SK-N-SH (cell line): Measurements from ENCODE around the gene MUC5AC. TPM values are rescaled to one million over a fixed set of nuclear protein-coding genes. Genes with fewer than 3 reads are reported as not detected.

Experiments used
- CTCF ChIA-PET: fragments of 300-600, 350-600 bp; formaldehyde crosslinking; extraction: SDS; loops from one replicate; lab custom pipeline; 2021; lab: Yijun Ruan, JAX
- POLR2A ChIA-PET: fragments of 350-600 bp; sonication (Branson Sonifier 250); formaldehyde crosslinking; extraction: SDS; loops from one replicate; lab custom pipeline; 2020; ENCODE audit warnings: antibody characterized with exemption, inconsistent platforms; lab: Yijun Ruan, JAX
- DNase-seq: peaks from one replicate; pipeline ENCODE4 v3.0.0; 2012
- H2AFZ ChIP-seq: fragments of 200-600 bp; sonication (generic); 2 replicates; pipeline ENCODE4 v1.8.1; 2016; ENCODE audit warnings: antibody characterized with exemption, mild to moderate bottlenecking, low read depth
- H3F3A ChIP-seq: fragments of 200-600 bp; sonication (generic); replicated peaks from 2 replicates; pipeline ENCODE3; 2016; ENCODE audit warnings: antibody characterized with exemption, mild to moderate bottlenecking; ENCODE audit not compliant: insufficient read depth
- H3K27ac ChIP-seq, 2 experiments: fragments of 200-500 bp in 1 of 2; fragments of 200-600 bp in 1 of 2; sonication (Bioruptor generic) in 1 of 2; sonication (generic), shearing (Covaris generic) in 1 of 2; 2 replicates each; pipeline versions ENCODE4 v1.5.1 to v1.6.1; 2014 to 2016; ENCODE audit warnings: low read depth in 2 of 2, inconsistent platforms in 1 of 2, low read length in 1 of 2, mild to moderate bottlenecking in 1 of 2, mixed read lengths in 1 of 2
- H3K27me3 ChIP-seq: fragments of 200-600 bp; sonication (generic), shearing (Covaris generic); 2 replicates; pipeline ENCODE4 v1.6.1; 2016; ENCODE audit warnings: mixed run types; ENCODE audit not compliant: insufficient read depth
- H3K36me3 ChIP-seq, 2 experiments: fragments of 200-500 bp in 1 of 2; fragments of 200-600 bp in 1 of 2; sonication (Bioruptor generic) in 1 of 2; sonication (generic) in 1 of 2; replicated peaks in 1 of 2; 2 replicates each; pipeline versions ENCODE3 to v1.5.1; 2014 to 2016; ENCODE audit warnings: low read length in 1 of 2, mild to moderate bottlenecking in 1 of 2; ENCODE audit not compliant: insufficient read depth in 2 of 2, control insufficient read depth in 1 of 2
- H3K4me1 ChIP-seq, 2 experiments: fragments of 200-500 bp in 1 of 2; fragments of 200-600 bp in 1 of 2; sonication (Bioruptor generic) in 1 of 2; sonication (generic), shearing (Covaris generic) in 1 of 2; 2 replicates each; pipeline versions ENCODE4 v1.5.1 to v1.6.1; 2014 to 2016; ENCODE audit warnings: low read depth in 1 of 2, low read length in 1 of 2, mixed run types in 1 of 2; ENCODE audit not compliant: insufficient read depth in 2 of 2, control insufficient read depth in 1 of 2
- H3K4me2 ChIP-seq: fragments of 200-600 bp; sonication (generic), shearing (Covaris generic); 2 replicates; pipeline ENCODE4 v1.6.1; 2017; ENCODE audit warnings: mixed run types
- H3K4me3 ChIP-seq, 2 experiments: fragments of 200-500 bp in 1 of 2; fragments of 200-600 bp in 1 of 2; sonication (Bioruptor generic) in 1 of 2; sonication (generic), shearing (Covaris generic) in 1 of 2; 2 replicates each; pipeline versions ENCODE4 v1.5.1 to v1.8.1; 2014 to 2016; ENCODE audit warnings: low read depth in 2 of 2, inconsistent platforms in 1 of 2, low read length in 1 of 2, mild to moderate bottlenecking in 1 of 2, mixed read lengths in 1 of 2, moderate library complexity in 1 of 2
- H3K79me2 ChIP-seq: fragments of 200-600 bp; sonication (generic); 2 replicates; pipeline ENCODE4 v1.8.1; 2017; ENCODE audit warnings: mild to moderate bottlenecking; ENCODE audit not compliant: insufficient read depth
- H3K9ac ChIP-seq: fragments of 200-600 bp; sonication (generic); 2 replicates; pipeline ENCODE4 v1.6.1; 2017; ENCODE audit warnings: mixed run types
- H3K9me2 ChIP-seq: fragments of 200-600 bp; sonication (generic); 2 replicates; pipeline ENCODE4 v1.6.1; 2017; ENCODE audit warnings: mixed run types
- H3K9me3 ChIP-seq: fragments of 200-600 bp; sonication (generic); 2 replicates; pipeline ENCODE4 v1.6.1; 2017; ENCODE audit warnings: mixed run types, mild to moderate bottlenecking, moderate library complexity
- H4K20me1 ChIP-seq: fragments of 200-600 bp; sonication (generic); 2 replicates; pipeline ENCODE4 v1.6.1; 2017; ENCODE audit warnings: mild to moderate bottlenecking, mixed run types; ENCODE audit not compliant: insufficient read depth
- FOXM1 ChIP-seq: IDR thresholded peaks from 2 replicates; pipeline ENCODE4 v1.4.0; 2012; ENCODE audit warnings: low read depth, mild to moderate bottlenecking
- GATA2 ChIP-seq: sonication (generic); formaldehyde crosslinking; IDR thresholded peaks from 2 replicates; pipeline ENCODE4 v1.5.0; 2020; ENCODE audit warnings: mild to moderate bottlenecking, missing genetic modification reagents
- JUND ChIP-seq: IDR thresholded peaks from 2 replicates; pipeline ENCODE4 v1.4.0; 2012
- NFIC ChIP-seq: IDR thresholded peaks from 2 replicates; pipeline ENCODE4 v1.4.0; 2012; ENCODE audit warnings: borderline replicate concordance
- POLR2AphosphoS5 ChIP-seq: IDR thresholded peaks from 2 replicates; pipeline ENCODE4 v1.6.1; 2012; ENCODE audit warnings: low read depth, low read length
- USF1 ChIP-seq: IDR thresholded peaks from 2 replicates; pipeline ENCODE4 v1.4.0; 2012; ENCODE audit warnings: low read depth, borderline replicate concordance
- WGBS: methylation state at CpG from one replicate; pipeline ENCODE4 v1.1.6; 2017; ENCODE audit warnings: low lambda C conversion rate; 5-methylcytosine and 5-hydroxymethylcytosine counted together
- polyA plus RNA-seq, 3 experiments: library from polyadenylated mRNA; depleted of rRNA; stranded (reverse); fragments of >200 nt; gene quantifications; 2 replicates each; pipeline ENCODE4 v1.2.3, GENCODE V29; 2012
- TF ChIP-seq, protein P1 (sequence below): fragments of 150-350 bp; IDR thresholded peaks from 2 replicates; pipeline ENCODE4 v1.6.1; 2016; ENCODE audit warnings: mild to moderate bottlenecking, low read depth, low read length

Gene MUC5AC
- polyA plus RNA-seq, 1 of the 3 experiments (the other 2 are of a cell fraction), result not detected

DNA sequence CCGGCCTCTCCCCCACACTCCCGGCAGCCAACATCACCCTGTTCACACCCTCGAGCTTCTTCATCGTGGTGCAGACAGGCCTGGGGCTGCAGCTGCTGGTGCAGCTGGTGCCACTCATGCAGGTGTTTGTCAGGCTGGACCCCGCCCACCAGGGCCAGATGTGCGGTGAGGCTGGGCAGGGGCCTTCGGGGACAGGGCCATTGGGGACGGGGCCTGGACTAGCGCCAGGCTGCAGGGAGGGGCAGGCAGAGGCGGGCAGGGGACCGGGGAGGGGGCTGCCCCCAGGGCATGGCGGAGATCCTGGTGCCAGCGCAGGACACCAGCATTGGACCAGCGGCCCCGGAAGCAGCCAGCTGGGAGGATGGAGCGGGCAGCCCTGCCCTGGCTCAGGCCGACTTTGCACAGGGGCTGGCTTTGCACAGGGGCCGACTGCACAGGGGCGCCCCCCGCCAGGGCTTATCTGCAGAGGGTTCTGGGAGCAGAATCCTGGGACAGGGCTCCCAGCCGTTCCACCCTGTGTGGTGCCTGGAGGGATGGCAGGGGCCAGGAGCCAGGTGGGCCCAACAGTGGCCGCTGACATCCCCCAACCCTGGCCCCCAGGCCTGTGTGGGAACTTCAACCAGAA lies 73.8 kb downstream of the MUC5AC start:
- peak; percentile 84 for DNase-seq
- H3K27me3 ChIP-seq, result no peaks in the 10 kb centered on the region
- no peak overlapping the region for H2AFZ ChIP-seq
- no peaks in the 10 kb centered on the region for H3K79me2 ChIP-seq
- TF ChIP-seq POLR2AphosphoS5 (no peak), JUND (no peak)
- peaks cover 0 to 2% of the 10 kb centered on the region in 2 experiments; a peak in 1 of 4 replicates for H3K4me1 ChIP-seq
- no peaks in the 10 kb centered on the region for H3K36me3 ChIP-seq
- no peak overlapping the region for H3K4me2 ChIP-seq
- no peak overlapping the region for H3K27ac ChIP-seq
- no peaks in the 10 kb centered on the region for H3K9me2 ChIP-seq
- no peaks in the 10 kb centered on the region for H3K9me3 ChIP-seq
- CTCF ChIA-PET, result interaction anchor here (1.0 to 1.7 kb wide), 2 partner anchors 29 to 316 kb away, joined by 3 to 7 read pairs; no protein-coding TSS in a partner anchor
- no peak overlapping the region for H3K9ac ChIP-seq
- H3K4me3 ChIP-seq, result no peak overlapping the region
- POLR2A ChIA-PET, result no interaction called here
- 9% methylated on average over 13 of the region's 22 CpGs for WGBS
- no peaks in the 10 kb centered on the region for H4K20me1 ChIP-seq
- no peaks in the 10 kb centered on the region for H3F3A ChIP-seq

DNA sequence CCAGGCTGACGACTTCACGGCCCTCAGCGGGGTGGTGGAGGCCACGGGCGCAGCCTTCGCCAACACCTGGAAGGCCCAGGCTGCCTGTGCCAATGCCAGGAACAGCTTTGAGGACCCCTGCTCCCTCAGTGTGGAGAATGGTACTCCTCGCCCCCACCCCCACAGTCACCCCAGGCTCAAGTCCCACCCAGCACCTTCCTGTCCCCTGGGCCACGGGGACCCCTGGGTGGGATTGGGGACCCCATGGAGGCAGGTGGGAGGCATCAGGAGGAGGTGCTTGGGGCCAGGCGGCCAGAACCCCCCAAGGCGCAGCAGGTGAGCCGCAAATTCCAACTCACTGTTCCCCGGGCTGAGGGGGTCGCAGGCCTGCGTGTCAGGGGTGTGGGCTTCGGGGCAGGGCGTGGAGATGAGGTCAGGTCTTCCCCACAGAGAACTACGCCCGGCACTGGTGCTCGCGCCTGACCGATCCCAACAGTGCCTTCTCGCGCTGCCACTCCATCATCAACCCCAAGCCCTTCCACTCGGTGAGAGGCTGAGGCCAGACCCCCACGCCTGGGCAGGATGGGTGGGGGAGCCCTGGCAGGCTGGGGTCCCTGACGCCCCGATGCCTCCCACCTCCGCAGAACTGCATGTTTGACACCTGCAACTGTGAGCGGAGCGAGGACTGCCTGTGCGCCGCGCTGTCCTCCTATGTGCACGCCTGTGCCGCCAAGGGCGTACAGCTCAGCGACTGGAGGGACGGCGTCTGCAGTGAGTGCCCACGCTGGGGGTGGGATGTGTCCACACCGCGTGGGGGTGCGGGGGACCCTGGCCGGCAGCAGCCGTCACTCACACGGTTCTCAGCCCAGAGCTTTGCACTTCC lies 74.5 kb downstream of the MUC5AC start:
- ChIA-PET CTCF (interaction anchor here (0.6 to 1.1 kb wide), 3 partner anchors 10 to 1170 kb away, joined by 3 read pairs; no protein-coding TSS in a partner anchor), POLR2A (no interaction called here)
- no peak for DNase-seq

More for the DNA sequence above, 74.5 kb downstream of the MUC5AC start:
- WGBS, result 72% methylated on average over 36 of the region's 46 CpGs
- Histone ChIP-seq H3K27me3 (no peaks in the 10 kb centered on the region), H3K79me2 (no peaks in the 10 kb centered on the region), H4K20me1 (no peaks in the 10 kb centered on the region), H2AFZ (no peak overlapping the region), H3K4me2 (no peak overlapping the region), H3K36me3 (no peaks in the 10 kb centered on the region), H3K27ac (no peak overlapping the region), H3K4me3 (no peak overlapping the region), H3F3A (no peaks in the 10 kb centered on the region), H3K9ac (no peak overlapping the region), H3K9me3 (no peaks in the 10 kb centered on the region), H3K4me1 (peaks cover 0 to 2% of the 10 kb centered on the region in 2 experiments; a peak in 1 of 4 replicates), H3K9me2 (no peaks in the 10 kb centered on the region)
- TF ChIP-seq NFIC (no peak), USF1 (no peak), GATA2 (CRISPR knock-in tag) (no peak), FOXM1 (no peak)
- TF ChIP-seq, protein P1, sequence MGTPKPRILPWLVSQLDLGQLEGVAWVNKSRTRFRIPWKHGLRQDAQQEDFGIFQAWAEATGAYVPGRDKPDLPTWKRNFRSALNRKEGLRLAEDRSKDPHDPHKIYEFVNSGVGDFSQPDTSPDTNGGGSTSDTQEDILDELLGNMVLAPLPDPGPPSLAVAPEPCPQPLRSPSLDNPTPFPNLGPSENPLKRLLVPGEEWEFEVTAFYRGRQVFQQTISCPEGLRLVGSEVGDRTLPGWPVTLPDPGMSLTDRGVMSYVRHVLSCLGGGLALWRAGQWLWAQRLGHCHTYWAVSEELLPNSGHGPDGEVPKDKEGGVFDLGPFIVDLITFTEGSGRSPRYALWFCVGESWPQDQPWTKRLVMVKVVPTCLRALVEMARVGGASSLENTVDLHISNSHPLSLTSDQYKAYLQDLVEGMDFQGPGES, result no peak
